AG10803 (cell line): ENCODE data around the gene KICS2.

Source experiments
- DNase-seq: peaks from one replicate; pipeline ENCODE4 v3.0.0; 2010; ENCODE audit warnings: low read depth
- H3K4me3 ChIP-seq: 2 replicates; pipeline ENCODE4 v1.5.1; 2011; ENCODE audit warnings: mild to moderate bottlenecking, low read length, control low read depth
- CTCF ChIP-seq: conservative IDR thresholded peaks from 2 replicates; pipeline ENCODE4 v1.5.1; 2011; ENCODE audit warnings: mild to moderate bottlenecking, low read length, control low read depth, inconsistent platforms

Gene KICS2

GRCh38 chr12:64187794-64188193, 34.3 kb downstream of the KICS2 start:
- no peak for DNase-seq
- H3K4me3 ChIP-seq = no peak overlapping the region
- TF ChIP-seq CTCF = no peak

DNA sequence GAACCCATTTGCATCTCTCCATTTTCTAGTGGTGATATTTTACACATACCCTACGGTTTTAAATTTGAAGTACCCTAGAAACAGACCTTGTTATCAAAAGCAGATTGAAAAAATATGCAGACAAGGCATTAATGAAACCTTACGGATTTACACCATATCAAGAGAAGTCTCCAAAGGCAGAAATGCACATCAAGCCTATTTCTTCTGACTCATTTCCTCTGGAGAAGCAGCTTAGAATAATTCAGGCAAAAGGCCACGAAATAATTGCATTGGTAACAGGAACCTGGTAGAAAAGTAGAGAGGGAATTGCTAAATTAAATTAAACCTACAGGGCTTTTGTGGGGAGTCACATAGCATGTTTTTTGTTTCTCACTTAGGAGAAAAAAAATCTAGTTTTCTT, 34.7 kb downstream of the KICS2 start:
- peak; percentile 71 for DNase-seq
- no peak overlapping the region for H3K4me3 ChIP-seq
- TF ChIP-seq CTCF = no peak

- no peak for DNase-seq
Observed at GRCh38 chr12:64186789-64187188, 35.3 kb downstream of the KICS2 start.

GRCh38 chr12:64184216-64184615, 37.9 kb downstream of the KICS2 start:
- DNase-seq = no peak
- no peak for TF ChIP-seq CTCF

More at GRCh38 chr12:64186789-64187188, 35.3 kb downstream of the KICS2 start:
- TF ChIP-seq CTCF = no peak
- no peak overlapping the region for H3K4me3 ChIP-seq

DNA sequence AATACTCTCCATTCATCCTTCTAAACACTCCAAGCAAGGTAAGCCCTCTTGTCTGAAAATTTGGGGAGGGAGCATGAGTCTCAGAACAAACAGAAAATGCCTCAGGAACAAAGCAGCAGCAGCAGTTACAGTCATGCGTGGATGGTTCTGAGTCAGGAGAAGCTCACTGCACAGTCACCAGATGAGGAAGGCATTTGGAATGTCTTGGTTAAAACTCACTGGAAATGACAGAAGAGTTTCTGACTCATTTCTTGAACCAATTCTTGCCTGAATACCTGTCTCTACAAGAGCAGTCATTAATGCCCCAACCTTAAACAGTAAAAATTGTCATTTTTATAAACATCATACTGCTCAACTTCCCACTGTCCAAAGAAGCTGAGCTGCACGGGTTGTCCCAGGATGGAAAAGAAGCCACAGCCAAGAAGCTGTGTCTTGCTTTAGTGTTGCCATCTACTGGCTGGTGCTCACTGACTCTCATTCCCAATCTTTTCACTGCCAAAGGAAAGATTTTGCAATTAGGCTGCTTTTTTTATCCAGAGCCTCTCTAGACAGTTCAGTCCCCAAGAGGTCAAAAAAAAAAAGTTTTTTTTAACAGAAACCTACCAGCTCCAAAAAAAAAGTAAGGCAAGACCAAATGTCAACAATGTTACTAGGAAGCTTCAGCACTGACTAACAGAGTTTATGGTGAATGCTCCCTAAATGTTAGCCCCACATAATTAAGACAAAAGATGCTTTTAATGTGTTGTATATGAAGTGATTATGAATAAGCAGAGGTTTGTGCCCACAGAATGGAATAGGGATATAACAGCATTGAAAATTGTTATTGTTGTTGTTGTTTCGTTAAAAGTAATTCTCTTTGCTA, 40.4 kb downstream of the KICS2 start:
- peak overlapping the region; percentile 28 for H3K4me3 ChIP-seq
- DNase-seq = peak; percentile 96
- TF ChIP-seq CTCF = peak; percentile 67

More at GRCh38 chr12:64184216-64184615, 37.9 kb downstream of the KICS2 start:
- no peak overlapping the region for H3K4me3 ChIP-seq

- peak; percentile 81 for DNase-seq
- no peak for TF ChIP-seq CTCF
- H3K4me3 ChIP-seq = peak overlapping the region; percentile 28
Observed at GRCh38 chr12:64180951-64181350, 41.1 kb downstream of the KICS2 start.

DNA sequence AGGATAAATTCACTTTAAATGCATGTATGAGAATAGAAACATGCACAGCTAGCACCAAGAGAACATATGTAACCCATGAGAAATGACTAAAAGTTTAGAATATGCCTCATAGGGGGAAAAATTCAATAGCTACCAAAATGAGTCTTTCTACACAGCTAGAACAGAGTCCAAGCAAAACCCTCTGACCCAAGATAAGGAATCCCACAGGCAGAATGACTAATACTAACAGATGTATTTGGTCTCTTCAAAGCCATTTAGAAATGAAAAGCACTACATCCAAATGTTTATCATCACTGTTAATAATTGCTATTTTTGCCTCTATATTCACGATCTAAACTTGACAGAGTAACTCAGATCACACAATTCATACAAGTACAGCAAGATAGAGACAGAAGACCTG, 44.0 kb downstream of the KICS2 start:
- no peak for TF ChIP-seq CTCF
- no peak overlapping the region for H3K4me3 ChIP-seq
- DNase-seq = peak; percentile 74
